Activated CD4-positive, alpha-beta T cell treated with anti-CD3 and anti-CD28 coated beads for 48 hours (primary cell): Measurements from ENCODE around the gene CBL.

Experiments
- DNase-seq: peaks from one replicate; pipeline ENCODE4 v3.0.0-alpha.2; 2020

CBL gene

DNA sequence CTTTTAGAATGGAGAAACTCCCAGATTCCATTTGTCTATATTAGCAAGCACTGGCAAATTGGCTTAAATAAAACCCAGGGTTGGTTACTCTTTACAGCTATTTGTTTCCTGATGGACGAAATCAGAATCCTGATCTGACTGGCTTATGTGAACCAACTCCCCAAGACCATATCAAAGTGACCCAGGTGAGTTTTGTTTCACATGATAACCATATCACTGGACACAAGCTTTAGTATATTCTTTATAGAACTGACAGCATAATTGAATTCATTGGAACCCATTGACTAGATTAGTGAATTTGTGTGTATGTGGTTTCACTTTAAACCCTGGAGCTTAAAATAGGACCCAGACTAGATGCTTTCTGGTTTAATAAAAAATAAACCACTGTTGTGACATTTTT is 71.5 kb downstream of the CBL start:
- DNase-seq: no peak

- no peak for DNase-seq
Measured at GRCh38 chr11:119282495-119282894, 76.4 kb downstream of the CBL start.

DNA sequence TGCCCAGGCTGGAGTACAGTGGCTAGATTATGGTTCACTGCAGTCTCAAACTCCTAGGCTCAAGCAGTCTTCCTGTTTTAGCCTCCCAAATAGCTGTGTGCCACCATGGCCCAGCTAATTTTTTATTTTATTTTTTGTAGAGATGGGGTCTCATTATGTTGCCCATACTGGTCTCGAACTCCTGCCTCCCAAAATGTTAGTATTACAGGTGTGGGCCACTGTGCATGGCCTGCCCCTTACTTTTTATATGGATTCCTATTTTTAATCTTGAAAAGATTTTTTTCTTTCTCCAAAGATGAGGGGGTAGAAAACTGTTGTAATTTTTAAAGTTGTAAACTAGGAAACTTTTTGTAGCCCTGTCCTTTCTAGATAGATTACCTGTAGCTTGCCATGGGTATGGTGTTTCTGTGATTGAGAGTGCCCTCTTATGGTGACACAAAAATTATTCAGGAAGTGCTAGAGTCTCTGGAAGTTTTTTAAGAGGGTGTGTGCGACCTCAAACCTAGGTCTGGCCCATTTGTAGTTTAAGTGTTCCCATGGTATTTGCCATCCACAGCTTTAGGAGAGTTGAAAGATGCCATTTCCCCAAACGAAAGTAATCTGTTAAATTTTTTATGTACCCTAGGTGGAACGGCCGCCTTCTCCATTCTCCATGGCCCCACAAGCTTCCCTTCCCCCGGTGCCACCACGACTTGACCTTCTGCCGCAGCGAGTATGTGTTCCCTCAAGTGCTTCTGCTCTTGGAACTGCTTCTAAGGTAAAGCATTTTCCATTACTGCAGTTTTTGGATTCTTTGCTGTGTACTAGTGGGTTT is 78.4 kb downstream of the CBL start:
- DNase-seq: no peak

DNA sequence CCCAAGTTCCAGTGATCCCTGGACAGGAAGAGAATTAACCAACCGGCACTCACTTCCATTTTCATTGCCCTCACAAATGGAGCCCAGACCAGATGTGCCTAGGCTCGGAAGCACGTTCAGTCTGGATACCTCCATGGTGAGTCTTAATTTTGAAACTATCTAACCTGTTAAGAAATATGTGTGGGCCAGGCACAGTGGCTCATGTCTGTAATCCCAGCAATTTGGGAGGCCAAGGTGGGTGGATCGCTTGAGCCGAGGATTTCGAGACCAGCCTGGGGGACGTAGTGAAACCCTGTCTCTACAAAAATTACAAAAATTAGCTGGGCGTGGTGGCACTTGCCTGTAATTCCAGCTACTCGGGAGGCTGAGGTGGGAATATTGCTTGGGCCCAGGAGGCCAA is 79.3 kb downstream of the CBL start:
- no peak for DNase-seq

DNA sequence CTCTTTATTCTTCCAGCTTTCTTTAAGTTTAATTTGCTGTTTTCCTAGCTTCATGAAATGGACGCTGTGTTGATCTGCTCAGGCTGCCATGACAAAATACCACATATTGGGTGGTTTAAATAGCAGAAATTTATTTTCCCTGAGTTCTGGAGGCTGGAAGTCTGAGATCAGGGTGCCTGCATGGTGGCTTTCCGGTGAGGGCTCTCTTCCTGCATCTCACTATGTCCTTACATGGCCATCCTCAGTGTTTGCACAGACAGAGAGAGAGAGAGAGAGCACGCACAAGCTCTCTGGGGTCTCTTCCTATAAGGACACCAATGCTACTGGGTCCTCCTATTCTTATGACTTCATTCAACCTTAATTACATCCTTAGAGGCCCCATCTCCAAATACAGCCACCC is 82.1 kb downstream of the CBL start:
- DNase-seq: no peak

- DNase-seq: no peak
Measured at GRCh38 chr11:119290894-119291497, 84.9 kb downstream of the CBL start.

DNA sequence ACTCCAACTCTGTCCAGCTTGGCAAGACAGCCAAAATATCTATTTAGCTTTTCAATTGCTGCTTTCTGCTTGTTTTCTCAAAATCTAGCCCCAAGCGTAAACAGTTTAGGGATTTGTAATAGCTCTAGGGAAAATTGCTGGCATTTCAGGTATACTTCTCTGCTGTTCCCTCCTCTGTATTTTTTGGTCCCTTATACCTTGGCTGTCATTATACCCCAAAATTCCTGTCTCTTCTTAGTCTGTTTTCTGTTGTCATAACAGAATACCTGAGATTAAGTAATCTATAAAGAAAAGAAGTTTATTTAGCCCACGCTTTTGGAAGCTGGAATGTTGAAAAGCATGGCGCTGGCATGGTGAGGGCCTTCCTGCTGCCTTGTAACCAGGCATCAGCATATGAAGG is 87.3 kb downstream of the CBL start:
- DNase-seq: no peak

DNA sequence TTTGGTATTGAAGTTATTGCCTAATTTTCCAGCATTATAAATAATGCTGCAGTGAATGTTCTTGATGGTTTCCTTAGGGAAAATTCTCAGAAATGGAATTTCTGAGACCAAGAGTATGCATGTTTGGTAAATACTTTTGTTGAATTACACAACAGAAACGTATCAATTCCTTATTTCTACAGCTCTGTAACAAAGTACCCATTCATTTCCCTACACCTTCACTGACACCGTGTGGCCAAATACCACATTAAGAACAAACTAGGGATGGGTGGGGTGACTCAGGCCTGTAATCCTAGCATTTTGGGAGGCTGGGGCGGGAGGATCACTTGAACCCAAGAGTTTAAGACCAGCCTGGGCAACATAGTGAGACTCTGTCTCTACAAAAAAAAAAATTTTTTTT is 89.0 kb downstream of the CBL start:
- DNase-seq: no peak

DNA sequence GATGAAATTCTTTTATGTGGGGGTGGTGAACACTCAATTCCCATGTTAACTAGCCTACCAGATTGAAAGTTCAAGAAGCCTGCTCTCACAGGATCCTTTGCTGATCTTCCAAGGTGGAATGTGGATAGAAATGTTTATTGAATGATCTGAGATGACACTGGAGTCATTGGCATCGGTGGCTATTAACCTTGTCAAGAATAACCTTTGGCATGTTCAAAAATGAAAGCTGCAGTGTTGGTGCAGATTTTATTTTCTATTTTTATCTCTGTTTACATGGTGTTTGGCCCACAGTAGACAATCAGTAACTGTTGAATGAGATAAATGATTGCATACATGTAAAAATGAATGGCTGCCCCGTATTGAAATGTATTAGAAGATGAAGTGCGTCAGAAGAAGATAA is 91.8 kb downstream of the CBL start:
- DNase-seq: no peak

DNA sequence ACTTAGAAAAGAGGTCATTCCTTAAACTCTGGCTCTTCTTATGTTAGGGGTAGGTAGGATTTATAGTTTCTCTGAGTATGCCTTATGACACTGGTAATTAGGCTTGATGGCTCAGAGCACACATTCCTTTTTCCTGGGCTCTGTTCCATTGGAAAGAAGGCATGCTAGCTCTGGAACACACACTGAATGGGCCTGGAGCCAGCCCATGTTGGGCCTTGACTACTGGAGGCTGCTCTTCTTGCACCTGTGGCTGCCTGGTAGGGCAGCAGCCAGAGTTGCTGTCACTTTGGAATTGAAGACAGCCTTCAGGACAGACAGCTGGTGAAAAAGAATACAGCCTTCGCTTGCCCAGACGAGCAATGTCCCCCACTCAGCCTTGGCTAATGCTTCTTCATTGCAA is 92.6 kb downstream of the CBL start:
- DNase-seq: no peak

DNA sequence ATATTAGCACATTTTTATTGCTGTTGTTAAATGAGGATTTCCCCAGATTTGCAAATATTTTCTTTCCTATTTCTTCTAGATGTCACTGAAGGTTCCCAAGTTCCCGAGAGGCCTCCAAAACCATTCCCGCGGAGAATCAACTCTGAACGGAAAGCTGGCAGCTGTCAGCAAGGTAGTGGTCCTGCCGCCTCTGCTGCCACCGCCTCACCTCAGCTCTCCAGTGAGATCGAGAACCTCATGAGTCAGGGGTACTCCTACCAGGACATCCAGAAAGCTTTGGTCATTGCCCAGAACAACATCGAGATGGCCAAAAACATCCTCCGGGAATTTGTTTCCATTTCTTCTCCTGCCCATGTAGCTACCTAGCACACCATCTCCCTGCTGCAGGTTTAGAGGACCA is 93.3 kb downstream of the CBL start:
- DNase-seq: no peak

DNA sequence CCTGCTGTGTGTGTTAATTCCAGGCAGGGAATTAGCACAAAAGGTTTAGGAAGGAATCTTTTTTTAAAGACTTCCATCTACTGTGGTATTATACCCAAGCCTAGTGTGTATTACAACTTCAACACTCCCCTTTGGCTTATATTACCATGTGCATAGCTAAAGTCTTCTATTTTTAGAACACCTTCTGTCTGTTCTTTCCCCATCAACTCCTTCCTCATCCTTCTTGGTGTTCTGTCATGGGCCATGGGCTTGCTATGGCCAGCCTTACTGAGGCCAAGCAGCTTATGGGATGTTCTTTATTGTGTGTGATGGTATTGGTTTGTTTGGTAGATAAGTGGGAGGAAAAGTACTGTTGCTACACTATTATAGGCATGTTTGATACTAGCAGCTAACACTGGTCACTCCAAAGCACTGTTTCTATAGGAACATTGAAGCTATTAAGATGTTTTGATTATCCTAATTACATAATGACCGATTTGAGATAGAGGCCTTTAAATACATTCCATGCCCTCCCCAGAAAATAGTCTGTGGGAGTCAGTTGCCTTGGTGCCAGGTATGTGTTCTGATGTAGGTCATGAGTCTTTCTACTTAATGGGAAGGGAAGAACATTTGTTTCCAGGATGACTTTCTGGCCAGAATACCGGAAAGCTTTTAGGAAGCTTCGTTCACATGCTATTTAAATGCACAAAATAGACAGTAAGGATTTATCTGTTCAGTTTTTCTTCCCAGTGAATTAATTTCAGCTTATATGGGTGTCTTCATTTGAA is 94.2 kb downstream of the CBL start:
- DNase-seq: no peak

- DNase-seq: no peak
Measured at GRCh38 chr11:119303227-119303718, 97.1 kb downstream of the CBL start.

DNA sequence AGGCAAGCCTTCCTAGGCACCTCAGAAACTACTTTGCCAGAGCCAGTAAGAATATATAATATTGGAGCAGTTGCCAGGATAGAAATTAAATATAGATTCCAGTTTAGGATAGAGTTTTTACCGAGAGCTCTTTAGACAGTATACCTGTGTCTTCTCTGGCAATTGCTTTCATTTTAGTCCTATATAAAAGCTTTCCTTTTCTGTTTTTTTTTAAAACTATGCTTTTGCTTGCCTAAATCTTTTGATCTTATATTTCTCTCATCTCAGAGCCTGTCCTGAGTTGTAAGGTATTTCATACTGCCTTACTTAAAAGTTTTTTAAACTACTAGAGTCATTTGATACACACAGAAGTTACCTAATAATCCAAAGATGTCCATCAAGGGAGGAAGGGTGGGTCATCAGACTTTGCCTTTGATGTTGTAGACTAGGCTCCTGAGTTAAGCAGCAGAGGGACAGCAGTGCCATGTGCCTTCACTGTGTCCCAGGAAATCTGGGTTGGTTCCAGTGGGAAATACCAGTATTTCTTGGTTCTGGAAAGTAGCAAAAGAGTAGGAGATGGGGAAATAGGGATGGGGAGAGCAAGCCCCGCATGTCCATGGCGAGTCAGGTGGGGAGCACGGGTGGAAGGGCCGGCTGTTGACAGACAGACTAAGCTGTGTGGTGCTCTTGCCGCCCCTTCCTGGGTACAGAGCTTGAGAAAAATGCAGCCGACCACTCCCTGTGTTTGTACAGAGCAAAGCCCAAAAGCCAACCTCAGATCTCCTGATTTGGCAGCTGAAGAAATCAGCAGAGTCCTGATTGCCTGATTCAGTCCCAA is 99.6 kb downstream of the CBL start:
- DNase-seq: no peak

DNA sequence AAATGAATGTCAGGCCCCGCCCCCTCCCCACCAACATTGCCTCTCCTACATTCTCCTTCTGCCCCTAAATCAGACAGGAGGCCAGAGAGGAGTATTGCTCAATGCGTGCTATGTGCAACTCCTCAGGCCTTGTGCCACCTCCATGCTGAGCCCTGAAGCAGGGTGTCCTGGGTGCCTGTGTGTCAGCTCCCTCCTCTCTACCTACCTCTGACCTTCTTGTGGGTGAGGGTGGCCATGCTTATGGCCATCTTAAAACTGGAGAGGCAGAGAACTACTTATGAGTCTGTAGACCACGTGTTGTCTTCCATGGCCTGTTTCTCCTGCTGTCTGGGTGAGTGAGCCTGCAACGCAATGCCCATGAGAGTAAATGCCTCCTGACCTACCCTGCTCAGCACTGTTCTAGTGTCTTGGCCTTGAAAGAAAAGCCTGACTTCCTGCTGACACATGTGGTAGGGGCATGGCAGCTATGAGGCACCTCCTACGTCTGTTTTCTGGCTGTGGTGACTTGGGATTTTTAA is 100.3 kb downstream of the CBL start:
- DNase-seq: peak; percentile 50

DNA sequence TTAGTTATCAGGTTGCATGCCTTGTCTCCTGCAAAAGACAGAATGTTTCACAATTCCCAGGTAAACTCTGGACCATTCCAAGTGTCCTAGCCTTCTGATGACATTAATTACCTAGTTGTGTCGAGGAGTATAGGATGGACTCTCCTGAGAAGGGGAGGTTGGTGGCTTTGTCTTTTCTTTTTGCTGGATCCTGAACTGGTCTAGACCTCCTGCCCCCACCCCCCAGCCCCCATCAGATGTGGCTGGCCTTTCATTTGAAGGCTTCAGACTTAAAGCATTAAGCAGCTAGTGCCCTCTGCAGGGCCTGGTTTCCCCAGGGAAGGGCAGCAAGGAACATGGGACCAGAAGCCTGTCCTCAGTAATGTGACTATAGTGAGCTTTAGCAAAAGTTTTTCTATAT is 101.1 kb downstream of the CBL start:
- DNase-seq: no peak

- no peak for DNase-seq
Measured at GRCh38 chr11:119307974-119308373, 101.8 kb downstream of the CBL start.

GRCh38 chr11:119309411-119309810 is 103.3 kb downstream of the CBL start:
- DNase-seq: no peak

DNA sequence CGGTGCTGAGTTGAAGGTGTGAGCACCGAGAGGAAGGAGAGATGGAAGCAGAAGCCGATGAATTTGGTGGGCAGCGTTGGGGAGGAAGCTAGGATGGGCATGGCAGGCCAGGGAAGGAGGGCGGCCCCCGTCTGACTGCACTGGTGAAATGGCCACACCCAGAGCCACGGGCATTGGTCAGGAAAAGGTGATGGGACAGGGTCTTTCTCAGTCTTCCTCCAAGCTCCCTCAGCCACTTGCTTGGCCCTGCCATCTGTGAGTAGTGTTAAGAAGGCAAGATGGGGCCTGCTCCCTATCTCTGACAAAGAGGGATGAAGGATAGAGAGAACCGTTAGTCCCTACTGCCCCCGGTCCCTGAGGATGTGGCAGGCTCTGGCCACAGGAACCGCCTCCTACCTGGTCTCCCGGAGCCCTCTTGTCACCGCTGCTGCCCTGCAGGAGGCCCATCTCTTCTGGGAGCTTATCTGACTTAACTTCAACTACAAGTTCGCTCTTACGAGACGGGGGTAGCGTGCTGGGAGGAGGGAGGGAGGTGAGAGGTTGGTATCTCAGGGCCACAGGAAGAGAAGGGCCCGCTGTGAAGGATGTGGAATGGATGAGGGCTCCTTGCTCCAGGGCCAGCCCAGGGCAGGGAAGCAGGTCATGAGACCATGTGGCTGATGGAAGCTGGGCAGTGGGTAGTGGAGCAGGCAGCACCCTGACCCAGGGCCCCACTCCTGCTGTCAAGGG is 104.0 kb downstream of the CBL start:
- no peak for DNase-seq

DNA sequence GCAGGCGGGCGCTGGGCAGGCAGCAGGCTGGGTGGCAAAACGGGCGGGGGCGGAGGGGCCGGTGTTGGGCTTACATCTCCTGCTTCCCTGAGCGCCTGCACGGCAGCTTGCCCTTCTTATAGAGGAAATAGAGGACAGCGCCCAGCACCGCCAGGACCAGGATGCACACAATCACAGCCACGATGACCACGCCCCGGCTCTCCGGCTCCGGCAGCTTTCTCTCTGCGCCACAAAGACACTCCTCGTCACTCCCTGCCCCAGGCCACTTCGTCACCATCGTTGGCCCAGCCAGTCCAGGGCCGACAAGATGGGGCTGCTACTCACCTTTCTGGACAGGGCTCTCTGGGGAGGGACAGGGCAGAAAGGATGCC is 104.5 kb downstream of the CBL start:
- no peak for DNase-seq

GRCh38 chr11:119314726-119315125 is 108.6 kb downstream of the CBL start:
- no peak for DNase-seq
